ENCODE measurements around the gene RNASET2.

Gene RNASET2

GRCh38 chr6:166956444-166957086 is at the start of gene RNASET2:
Gene RNASET2, minus strand, starts transcription at chr6:166956550. Its CDS starts 368 bp downstream, at chr6:166956182.
- DNase-seq, result peak; percentile 87

GRCh38 chr6:167005350-167006159 is 49.2 kb upstream of the RNASET2 start:
- no peak for DNase-seq

GRCh38 chr6:167000759-167001158 is 44.4 kb upstream of the RNASET2 start:
- no peak for DNase-seq

- no peak for DNase-seq
Measured at GRCh38 chr6:166999884-167000253, 43.5 kb upstream of the RNASET2 start.

- DNase-seq, result peak; percentile 97
Measured at GRCh38 chr6:166999145-166999883, 43.0 kb upstream of the RNASET2 start, which contains the start of gene CEP43. Gene CEP43, plus strand, starts transcription at chr6:166999397. Its CDS starts 16 bp downstream, at chr6:166999413.

- no peak for DNase-seq
Measured at GRCh38 chr6:166998256-166999144, 42.1 kb upstream of the RNASET2 start.

- peak; percentile 61 for DNase-seq
Measured at GRCh38 chr6:166997768-166998255, 41.5 kb upstream of the RNASET2 start.

GRCh38 chr6:166997348-166997747 is 41.0 kb upstream of the RNASET2 start:
- DNase-seq, result no peak

GRCh38 chr6:166996406-166996805 is 40.1 kb upstream of the RNASET2 start:
- DNase-seq, result peak; percentile 66

- peak; percentile 13 for DNase-seq
Measured at GRCh38 chr6:166989427-166990032, 33.2 kb upstream of the RNASET2 start.

GRCh38 chr6:166988674-166989201 is 32.4 kb upstream of the RNASET2 start:
- no peak for DNase-seq

GRCh38 chr6:166987930-166988329 is 31.6 kb upstream of the RNASET2 start:
- no peak for DNase-seq

- DNase-seq, result no peak
Measured at GRCh38 chr6:166987448-166987847, 31.1 kb upstream of the RNASET2 start.

GRCh38 chr6:166980738-166981137 is 24.4 kb upstream of the RNASET2 start:
- DNase-seq, result no peak

GRCh38 chr6:166977621-166978525 is 21.5 kb upstream of the RNASET2 start:
- DNase-seq, result peak; percentile 77

- no peak for DNase-seq
Measured at GRCh38 chr6:166976636-166977035, 20.3 kb upstream of the RNASET2 start.

GRCh38 chr6:166972101-166972500 is 15.8 kb upstream of the RNASET2 start:
- DNase-seq, result no peak

- no peak for DNase-seq
Measured at GRCh38 chr6:166971271-166971670, 14.9 kb upstream of the RNASET2 start.

- no peak for DNase-seq
Measured at GRCh38 chr6:166970776-166971175, 14.4 kb upstream of the RNASET2 start.

- no peak for DNase-seq
Measured at GRCh38 chr6:166970091-166970490, 13.7 kb upstream of the RNASET2 start.
